Measurements from ENCODE around the gene HERC2. TPM values are rescaled to one million over a fixed set of nuclear protein-coding genes. Genes with fewer than 3 reads are reported as not detected.

The HERC2 gene
- total and polyA plus RNA-seq, 2 donors from 2014 or later = 17.9 to 58.4 TPM

DNA sequence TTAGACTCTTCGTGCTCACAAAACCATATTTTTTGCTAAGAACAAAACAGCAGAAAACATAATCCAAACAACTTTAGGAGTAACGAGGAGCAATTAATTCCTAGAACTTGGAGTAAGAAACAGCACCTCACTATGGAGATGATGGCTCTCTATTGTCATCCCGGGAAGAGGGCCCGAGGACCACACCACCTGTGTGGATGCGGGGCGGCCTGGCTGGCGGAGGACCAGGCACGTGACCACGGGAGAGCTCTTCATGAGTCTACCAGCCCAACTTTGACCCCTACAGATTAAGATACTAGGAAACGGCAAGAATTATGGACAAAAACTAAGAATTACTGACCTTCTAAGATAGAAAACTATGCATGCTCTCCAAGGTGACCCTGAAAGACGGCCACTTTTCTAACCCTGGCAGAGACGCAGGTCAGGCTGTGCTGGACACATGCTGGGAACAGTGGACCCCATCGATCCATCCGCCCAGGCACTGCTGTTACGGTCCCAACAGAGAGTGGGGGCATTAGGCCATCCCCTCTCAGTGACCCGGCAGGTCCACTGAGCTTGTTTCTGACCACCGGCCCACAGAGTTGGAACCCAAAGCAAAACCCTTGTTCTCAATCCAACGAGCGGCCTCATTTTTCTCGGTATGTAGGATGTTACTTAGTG is 209.7 kb downstream of the HERC2 start:
- no peaks in the 10 kb centered on the region for H3K9me3 ChIP-seq (ENCODE audit: control insufficient read depth in 2 of 3, insufficient read depth in 1 of 3, low read length in 3 of 3)
- TF ChIP-seq, protein P1, sequence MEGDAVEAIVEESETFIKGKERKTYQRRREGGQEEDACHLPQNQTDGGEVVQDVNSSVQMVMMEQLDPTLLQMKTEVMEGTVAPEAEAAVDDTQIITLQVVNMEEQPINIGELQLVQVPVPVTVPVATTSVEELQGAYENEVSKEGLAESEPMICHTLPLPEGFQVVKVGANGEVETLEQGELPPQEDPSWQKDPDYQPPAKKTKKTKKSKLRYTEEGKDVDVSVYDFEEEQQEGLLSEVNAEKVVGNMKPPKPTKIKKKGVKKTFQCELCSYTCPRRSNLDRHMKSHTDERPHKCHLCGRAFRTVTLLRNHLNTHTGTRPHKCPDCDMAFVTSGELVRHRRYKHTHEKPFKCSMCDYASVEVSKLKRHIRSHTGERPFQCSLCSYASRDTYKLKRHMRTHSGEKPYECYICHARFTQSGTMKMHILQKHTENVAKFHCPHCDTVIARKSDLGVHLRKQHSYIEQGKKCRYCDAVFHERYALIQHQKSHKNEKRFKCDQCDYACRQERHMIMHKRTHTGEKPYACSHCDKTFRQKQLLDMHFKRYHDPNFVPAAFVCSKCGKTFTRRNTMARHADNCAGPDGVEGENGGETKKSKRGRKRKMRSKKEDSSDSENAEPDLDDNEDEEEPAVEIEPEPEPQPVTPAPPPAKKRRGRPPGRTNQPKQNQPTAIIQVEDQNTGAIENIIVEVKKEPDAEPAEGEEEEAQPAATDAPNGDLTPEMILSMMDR (IDR thresholded peaks at IDR 0.05; ENCODE audit: borderline replicate concordance, extremely low read depth, insufficient read depth) = no peak
- H3K4me3 ChIP-seq (ENCODE audit: low read length in 3 of 3) = no peak overlapping the region
- intact Hi-C loops (cut with DNase I) = no loop called here
- peaks cover 0 to 5% (median 0%) of the 10 kb centered on the region in 3 donors for H3K4me1 ChIP-seq (ENCODE audit: control insufficient read depth in 2 of 3, insufficient read depth in 2 of 3, low read depth in 1 of 3, low read length in 3 of 3)
- H3K9ac ChIP-seq (ENCODE audit: low read length in 3 of 3) = no peak overlapping the region
- no peak for FAIRE-seq
- H3K36me3 ChIP-seq (ENCODE audit: control insufficient read depth in 2 of 3, insufficient read depth in 3 of 3, low read length in 3 of 3) = peaks cover 7 to 41% (median 27%) of the 10 kb centered on the region in 3 donors
- no peaks in the 10 kb centered on the region for H3K27me3 ChIP-seq (ENCODE audit: control insufficient read depth, insufficient read depth, low read length)
- no peak for DNase-seq
- H3K27ac ChIP-seq (ENCODE audit: low read depth in 2 of 2, low read length in 2 of 2) = no peak overlapping the region

DNA sequence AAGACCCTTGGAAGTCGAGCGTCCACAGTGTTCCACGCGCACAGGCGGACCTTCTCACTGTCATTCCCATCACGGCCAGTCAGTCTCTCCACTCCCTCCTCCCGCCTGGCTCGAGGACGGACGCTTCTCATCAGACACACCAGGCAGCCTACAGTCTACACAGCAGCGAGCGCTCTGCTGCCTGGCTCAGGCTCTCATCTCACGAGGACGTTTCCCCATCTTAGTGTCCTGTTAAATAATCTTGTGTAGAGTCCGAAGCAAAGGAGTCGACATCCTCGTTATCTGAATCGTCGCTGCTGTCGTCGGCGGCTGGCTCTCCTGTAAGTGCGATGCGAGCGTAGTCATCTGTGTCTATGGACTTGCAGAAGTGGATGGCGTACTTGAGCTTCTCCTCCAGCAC is 210.4 kb downstream of the HERC2 start:
- Histone ChIP-seq H3K4me3 (ENCODE audit: low read length in 3 of 3) (no peak overlapping the region), H3K4me1 (ENCODE audit: control insufficient read depth in 2 of 3, insufficient read depth in 2 of 3, low read depth in 1 of 3, low read length in 3 of 3) (peaks cover 0 to 7% (median 0%) of the 10 kb centered on the region in 3 donors), H3K27me3 (ENCODE audit: control insufficient read depth, insufficient read depth, low read length) (no peaks in the 10 kb centered on the region), H3K9ac (ENCODE audit: low read length in 3 of 3) (no peak overlapping the region), H3K36me3 (ENCODE audit: control insufficient read depth in 2 of 3, insufficient read depth in 3 of 3, low read length in 3 of 3) (peaks cover 7 to 34% (median 24%) of the 10 kb centered on the region in 3 donors), H3K27ac (ENCODE audit: low read depth in 2 of 2, low read length in 2 of 2) (no peak overlapping the region), H3K9me3 (ENCODE audit: control insufficient read depth in 2 of 3, insufficient read depth in 1 of 3, low read length in 3 of 3) (no peaks in the 10 kb centered on the region)
- TF ChIP-seq, protein P1 (IDR thresholded peaks at IDR 0.05; ENCODE audit: borderline replicate concordance, extremely low read depth, insufficient read depth) = no peak
- intact Hi-C loops (cut with DNase I) = no loop called here
- no peak for DNase-seq
- FAIRE-seq = no peak

DNA sequence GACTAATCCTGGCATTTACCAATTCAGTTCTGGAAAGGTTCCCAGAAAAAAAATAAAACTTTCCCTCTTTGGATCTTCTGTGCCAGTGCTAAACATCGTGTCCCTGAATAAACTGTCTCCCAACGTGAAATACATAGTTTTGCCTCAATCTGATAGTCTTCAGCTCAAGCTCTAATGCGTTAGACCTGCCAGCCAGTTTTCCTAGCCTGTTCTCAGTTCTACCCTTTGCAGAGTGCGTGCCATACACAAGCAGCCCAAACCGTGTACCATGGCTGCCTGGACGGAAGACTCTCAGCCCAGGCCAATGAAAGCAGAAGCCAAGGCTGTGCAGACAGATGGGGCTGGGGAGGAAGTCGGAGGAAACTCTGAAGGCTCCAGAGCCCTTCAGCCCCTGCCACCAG is 211.5 kb downstream of the HERC2 start:
- intact Hi-C loops (cut with DNase I) = no loop called here
- TF ChIP-seq, protein P1 (IDR thresholded peaks at IDR 0.05; ENCODE audit: borderline replicate concordance, extremely low read depth, insufficient read depth) = no peak
- Histone ChIP-seq H3K9ac (ENCODE audit: low read length in 3 of 3) (no peak overlapping the region), H3K9me3 (ENCODE audit: control insufficient read depth in 2 of 3, insufficient read depth in 1 of 3, low read length in 3 of 3) (no peaks in the 10 kb centered on the region), H3K27ac (ENCODE audit: low read depth in 2 of 2, low read length in 2 of 2) (no peak overlapping the region), H3K36me3 (ENCODE audit: control insufficient read depth in 2 of 3, insufficient read depth in 3 of 3, low read length in 3 of 3) (peaks cover 4 to 33% (median 21%) of the 10 kb centered on the region in 3 donors), H3K4me3 (ENCODE audit: low read length in 3 of 3) (no peak overlapping the region), H3K4me1 (ENCODE audit: control insufficient read depth in 2 of 3, insufficient read depth in 2 of 3, low read depth in 1 of 3, low read length in 3 of 3) (peaks cover 0 to 11% (median 0%) of the 10 kb centered on the region in 3 donors), H3K27me3 (ENCODE audit: control insufficient read depth, insufficient read depth, low read length) (no peaks in the 10 kb centered on the region)
- DNase-seq (no peak), FAIRE-seq (no peak)

Measured in kidney (tissue), 14 donors.